PC-3 (cell line): ENCODE measurements around the gene RNF166. TPM values are rescaled to one million over a fixed set of nuclear protein-coding genes. Genes with fewer than 3 reads are reported as not detected.

Source experiments
- ATAC-seq: fragments of 200-7000 bp; cut with Tn5 transposase; 2 replicates; pipeline ENCODE4 v1.9.1; 2020; ENCODE audit warnings: mild to moderate bottlenecking, moderate library complexity
- BruUV-seq: library from RNA; stranded (reverse); fragments of 400-500 nt; replicated peaks from 2 replicates; lab custom pipeline; 2021; lab: Mats Ljungman, UMichigan
- CTCF ChIA-PET: fragments of 300-600 bp; sonication (Branson Sonifier 250); formaldehyde crosslinking; loops from one replicate; lab custom pipeline; 2022; ENCODE audit warnings: antibody characterized with exemption; lab: Charles Lee
- POLR2A ChIA-PET: fragments of 300-600 bp; sonication (Branson Sonifier 250); formaldehyde crosslinking; loops from one replicate; lab custom pipeline; 2022; ENCODE audit warnings: antibody characterized with exemption; ENCODE audit not compliant: unreplicated experiment; lab: Charles Lee
- DNase-seq: peaks from one replicate; pipeline ENCODE4 v3.0.0-alpha.2; 2015
- H2AFZ ChIP-seq: fragments of 300-600 bp; sonication (generic); 2 replicates; pipeline ENCODE4 v1.6.0; 2016; ENCODE audit warnings: antibody characterized with exemption, low read length
- H3F3A ChIP-seq: fragments of 300-600 bp; sonication (generic); one replicate; pipeline ENCODE4 v1.6.0; 2017; ENCODE audit warnings: antibody characterized with exemption, low read length, control low read depth, mild to moderate bottlenecking; ENCODE audit not compliant: unreplicated experiment
- H3K27ac ChIP-seq: fragments of 300-600 bp; sonication (generic); 2 replicates; pipeline ENCODE4 v1.5.1; 2016; ENCODE audit warnings: mild to moderate bottlenecking, low read length
- H3K27me3 ChIP-seq: fragments of 300-600 bp; sonication (generic); 2 replicates; pipeline ENCODE4 v1.6.1; 2016; ENCODE audit warnings: low read length, mixed read lengths
- H3K36me3 ChIP-seq: fragments of 300-600 bp; sonication (generic); 2 replicates; pipeline ENCODE4 v1.6.1; 2016; ENCODE audit warnings: low read depth, mixed run types, low read length, mixed read lengths
- H3K4me1 ChIP-seq: fragments of 300-600 bp; sonication (generic); 2 replicates; pipeline ENCODE4 v1.5.1; 2016; ENCODE audit warnings: low read length; ENCODE audit not compliant: insufficient read depth
- H3K4me2 ChIP-seq: fragments of 300-600 bp; sonication (generic); 2 replicates; pipeline ENCODE4 v1.6.0; 2016; ENCODE audit warnings: low read length
- H3K4me3 ChIP-seq: fragments of 300-600 bp; sonication (generic); 2 replicates; pipeline ENCODE4 v1.5.1; 2016; ENCODE audit warnings: mild to moderate bottlenecking, low read length, mixed read lengths
- H3K79me2 ChIP-seq: fragments of 300-600 bp; sonication (generic); 2 replicates; pipeline ENCODE4 v1.6.1; 2017; ENCODE audit warnings: low read length, mixed read lengths
- H3K9ac ChIP-seq: fragments of 300-600 bp; sonication (generic); 2 replicates; pipeline ENCODE4 v1.6.0; 2016; ENCODE audit warnings: mild to moderate bottlenecking, low read length
- H3K9me2 ChIP-seq: fragments of 300-600 bp; sonication (generic); replicated peaks from 2 replicates; pipeline ENCODE4 v1.6.1; 2016; ENCODE audit warnings: mixed run types, low read length, mixed read lengths
- H3K9me3 ChIP-seq: fragments of 300-600 bp; sonication (generic); 2 replicates; pipeline ENCODE4 v1.6.1; 2016; ENCODE audit warnings: low read length, mixed read lengths
- H4K20me1 ChIP-seq: fragments of 300-600 bp; sonication (generic); 2 replicates; pipeline ENCODE4 v1.6.1; 2016; ENCODE audit warnings: low read length, mixed read lengths
- EZH2 ChIP-seq: fragments of 300-600 bp; sonication (generic); IDR thresholded peaks from one replicate; pipeline ENCODE4 v1.6.1; 2017; ENCODE audit warnings: antibody characterized with exemption, mild to moderate bottlenecking, low read length; ENCODE audit not compliant: unreplicated experiment
- EZH2phosphoT487 ChIP-seq: fragments of 300-600 bp; sonication (generic); IDR thresholded peaks from 2 replicates; pipeline ENCODE4 v1.6.1; 2018; ENCODE audit warnings: mild to moderate bottlenecking, antibody characterized with exemption, low read length, borderline replicate concordance
- intact Hi-C: fragments of 100-400 bp; cut with micrococcal nuclease; formaldehyde crosslinking; loops from 2 replicates; pipeline ENCODE4 v1.9.0; 2023
- total RNA-seq: library from RNA; depleted of rRNA; stranded (reverse); fragments of >200 nt; gene quantifications from 2 replicates; pipeline ENCODE4 v1.2.3, GENCODE V29; 2014
- TF ChIP-seq, protein P1 (sequence below): fragments of 300-600 bp; sonication (generic); conservative IDR thresholded peaks from 2 replicates; pipeline ENCODE4 v1.5.1; 2017; ENCODE audit warnings: antibody characterized with exemption, low read depth, mild to moderate bottlenecking, low read length

RNF166 gene
- total RNA-seq, 1 experiment from 2014 or later: 28.8 TPM

GRCh38 chr16:88742896-88743605, 36.8 kb upstream of the RNF166 start:
- H2AFZ ChIP-seq: no peak overlapping the region
- ChIA-PET CTCF (interaction anchor here (0.7 kb wide), 1 partner anchor 67 kb away, joined by 3 read pairs; no protein-coding TSS in a partner anchor), POLR2A (no interaction called here)
- no peak overlapping the region for H3K9ac ChIP-seq
- H3K4me2 ChIP-seq: no peak overlapping the region
- no peaks in the 10 kb centered on the region for H4K20me1 ChIP-seq
- no peaks in the 10 kb centered on the region for H3K79me2 ChIP-seq
- no peaks in the 10 kb centered on the region for H3K9me3 ChIP-seq
- no peaks in the 10 kb centered on the region for H3K9me2 ChIP-seq
- no peaks in the 10 kb centered on the region for H3F3A ChIP-seq
- no TSS peak for BruUV-seq
- H3K36me3 ChIP-seq: no peaks in the 10 kb centered on the region
- DNase-seq (no peak), ATAC-seq (no peak)
- TF ChIP-seq, protein P1, sequence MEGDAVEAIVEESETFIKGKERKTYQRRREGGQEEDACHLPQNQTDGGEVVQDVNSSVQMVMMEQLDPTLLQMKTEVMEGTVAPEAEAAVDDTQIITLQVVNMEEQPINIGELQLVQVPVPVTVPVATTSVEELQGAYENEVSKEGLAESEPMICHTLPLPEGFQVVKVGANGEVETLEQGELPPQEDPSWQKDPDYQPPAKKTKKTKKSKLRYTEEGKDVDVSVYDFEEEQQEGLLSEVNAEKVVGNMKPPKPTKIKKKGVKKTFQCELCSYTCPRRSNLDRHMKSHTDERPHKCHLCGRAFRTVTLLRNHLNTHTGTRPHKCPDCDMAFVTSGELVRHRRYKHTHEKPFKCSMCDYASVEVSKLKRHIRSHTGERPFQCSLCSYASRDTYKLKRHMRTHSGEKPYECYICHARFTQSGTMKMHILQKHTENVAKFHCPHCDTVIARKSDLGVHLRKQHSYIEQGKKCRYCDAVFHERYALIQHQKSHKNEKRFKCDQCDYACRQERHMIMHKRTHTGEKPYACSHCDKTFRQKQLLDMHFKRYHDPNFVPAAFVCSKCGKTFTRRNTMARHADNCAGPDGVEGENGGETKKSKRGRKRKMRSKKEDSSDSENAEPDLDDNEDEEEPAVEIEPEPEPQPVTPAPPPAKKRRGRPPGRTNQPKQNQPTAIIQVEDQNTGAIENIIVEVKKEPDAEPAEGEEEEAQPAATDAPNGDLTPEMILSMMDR: no peak
- TF ChIP-seq EZH2: no peak
- TF ChIP-seq EZH2phosphoT487: no peak
- intact Hi-C loops: no loop called here
- H3K27me3 ChIP-seq: no peaks in the 10 kb centered on the region
- H3K4me3 ChIP-seq: no peak overlapping the region
- H3K4me1 ChIP-seq: no peaks in the 10 kb centered on the region
- no peak overlapping the region for H3K27ac ChIP-seq

DNA sequence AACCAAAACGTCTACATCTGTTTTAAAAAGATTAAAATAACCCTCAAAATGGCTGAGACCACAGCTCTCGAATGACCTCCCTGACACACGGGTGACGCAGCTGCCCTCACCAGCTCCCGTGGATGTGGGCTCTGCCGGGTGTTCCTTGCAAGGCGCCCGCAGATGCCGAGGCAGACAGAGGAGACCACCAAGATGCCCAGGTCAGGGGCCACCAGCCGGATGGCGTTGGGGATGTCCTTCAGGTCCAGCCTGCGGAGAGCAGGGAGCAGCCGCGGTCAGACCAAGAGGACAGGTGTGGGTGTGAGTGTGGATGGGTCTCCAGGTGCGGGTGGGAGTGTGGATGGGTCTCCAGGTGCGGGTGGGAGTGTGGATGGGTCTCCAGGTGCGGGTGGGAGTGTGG, 35.2 kb upstream of the RNF166 start:
- Histone ChIP-seq H3K36me3 (no peaks in the 10 kb centered on the region), H3K4me3 (no peak overlapping the region), H3F3A (no peaks in the 10 kb centered on the region), H3K9me2 (no peaks in the 10 kb centered on the region), H2AFZ (no peak overlapping the region), H3K4me1 (no peaks in the 10 kb centered on the region), H3K27me3 (no peaks in the 10 kb centered on the region), H3K79me2 (no peaks in the 10 kb centered on the region), H3K27ac (no peak overlapping the region), H3K9me3 (no peaks in the 10 kb centered on the region), H3K9ac (no peak overlapping the region), H3K4me2 (no peak overlapping the region), H4K20me1 (no peaks in the 10 kb centered on the region)
- POLR2A ChIA-PET: no interaction called here
- ATAC-seq: no peak
- no peak for DNase-seq
- intact Hi-C loops: no loop called here
- CTCF ChIA-PET: no interaction called here
- BruUV-seq: no TSS peak
- TF ChIP-seq, protein P1: no peak
- no peak for TF ChIP-seq EZH2phosphoT487
- no peak for TF ChIP-seq EZH2

DNA sequence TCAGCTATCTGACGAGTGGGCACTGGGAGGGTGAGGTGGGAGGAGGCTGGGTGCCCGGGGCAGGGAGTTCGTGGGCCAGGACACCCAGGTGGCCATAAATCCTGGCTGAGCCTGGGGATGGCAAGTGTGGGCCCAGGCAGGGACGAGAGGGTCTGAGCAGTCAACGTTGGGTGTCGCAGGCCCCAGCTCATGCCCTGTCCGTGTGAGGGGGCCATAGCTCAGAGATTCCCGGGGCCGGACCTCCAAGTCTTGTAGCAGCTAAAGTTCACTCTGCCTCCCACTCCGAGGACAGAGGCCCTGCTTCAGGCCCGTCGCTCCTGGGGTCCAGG, 34.5 kb upstream of the RNF166 start:
- intact Hi-C loops: no loop called here
- ATAC-seq (no peak), DNase-seq (no peak)
- Histone ChIP-seq H3K4me3 (no peak overlapping the region), H3K36me3 (peaks cover 3% of the 10 kb centered on the region), H2AFZ (no peak overlapping the region), H3K4me2 (no peak overlapping the region), H4K20me1 (no peaks in the 10 kb centered on the region), H3K9ac (no peak overlapping the region), H3K79me2 (no peaks in the 10 kb centered on the region), H3F3A (no peaks in the 10 kb centered on the region), H3K9me3 (no peaks in the 10 kb centered on the region), H3K9me2 (no peaks in the 10 kb centered on the region), H3K27ac (no peak overlapping the region), H3K4me1 (no peaks in the 10 kb centered on the region), H3K27me3 (no peaks in the 10 kb centered on the region)
- no TSS peak for BruUV-seq
- ChIA-PET POLR2A (no interaction called here), CTCF (no interaction called here)
- TF ChIP-seq EZH2phosphoT487: no peak
- TF ChIP-seq EZH2: no peak
- TF ChIP-seq, protein P1: no peak
